Measurements from ENCODE around the gene NAB1. TPM values are rescaled to one million over a fixed set of nuclear protein-coding genes. Genes with fewer than 3 reads are reported as not detected.
A peak's percentile ranks its signal among the peaks of the same experiment; 100 is the strongest.

NAB1 gene
- total and polyA plus RNA-seq, 4 donors, result 5.8 to 31.0 (median 18.7) TPM

- TF ChIP-seq REST (IDR thresholded peaks at IDR 0.05) (no peak), ATF3 (IDR thresholded peaks at IDR 0.05) (no peak), NR2F2 (IDR thresholded peaks at IDR 0.05) (no peak), JUND (IDR thresholded peaks at IDR 0.05) (no peak), FOXA1 (IDR thresholded peaks at IDR 0.05) (no peak), HNF4G (IDR thresholded peaks at IDR 0.05) (no peak)
Measured at GRCh38 chr2:190656301-190656700, 7.4 kb downstream of the NAB1 start (continued).

GRCh38 chr2:190657474-190658255 is 8.8 kb downstream of the NAB1 start:
- DNase-seq (ENCODE audit: low spot score), result no peak
- no peak overlapping the region for H3K4me3 ChIP-seq (ENCODE audit: low read depth in 1 of 3, low read length in 3 of 3)
- H3K27me3 ChIP-seq (ENCODE audit: control insufficient read depth in 4 of 4, insufficient read depth in 4 of 4, low read length in 3 of 4), result no peaks in the 10 kb centered on the region
- 79% methylated on average over 4 of the region's 4 CpGs for WGBS
- H3K36me3 ChIP-seq (ENCODE audit: control insufficient read depth in 4 of 4, insufficient read depth in 3 of 4, low read depth in 1 of 4, low read length in 3 of 4), result no peaks in the 10 kb centered on the region
- H3K9ac ChIP-seq (ENCODE audit: low read depth in 1 of 2, low read length in 2 of 2), result no peak overlapping the region
- H3K4me1 ChIP-seq (ENCODE audit: control insufficient read depth in 4 of 4, insufficient read depth in 4 of 4, low read length in 3 of 4), result peaks cover 11 to 31% (median 17%) of the 10 kb centered on the region in 4 donors
- TF ChIP-seq HNF4G (IDR thresholded peaks at IDR 0.05), result no peak
- TF ChIP-seq FOXA1 (IDR thresholded peaks at IDR 0.05), result no peak
- no peaks in the 10 kb centered on the region for H3K9me3 ChIP-seq (ENCODE audit: control insufficient read depth in 4 of 4, low read length in 3 of 4)
- no peak overlapping the region for H3K27ac ChIP-seq (ENCODE audit: low read depth in 1 of 2, low read length in 2 of 2)

GRCh38 chr2:190659553-190659952 is 10.7 kb downstream of the NAB1 start:
- Histone ChIP-seq H3K4me1 (ENCODE audit: control insufficient read depth in 4 of 4, insufficient read depth in 4 of 4, low read length in 3 of 4) (peaks cover 10 to 30% (median 15%) of the 10 kb centered on the region in 4 donors), H3K27ac (ENCODE audit: low read depth in 1 of 2, low read length in 2 of 2) (no peak overlapping the region), H3K36me3 (ENCODE audit: control insufficient read depth in 4 of 4, insufficient read depth in 3 of 4, low read depth in 1 of 4, low read length in 3 of 4) (no peaks in the 10 kb centered on the region), H3K9me3 (ENCODE audit: control insufficient read depth in 4 of 4, low read length in 3 of 4) (no peaks in the 10 kb centered on the region), H3K9ac (ENCODE audit: low read depth in 1 of 2, low read length in 2 of 2) (no peak overlapping the region), H3K27me3 (ENCODE audit: control insufficient read depth in 4 of 4, insufficient read depth in 4 of 4, low read length in 3 of 4) (no peaks in the 10 kb centered on the region), H3K4me3 (ENCODE audit: low read depth in 1 of 3, low read length in 3 of 3) (no peak overlapping the region)
- WGBS, result 98% methylated on average over 8 of the region's 8 CpGs
- no peak for TF ChIP-seq NR2F2 (IDR thresholded peaks at IDR 0.05)
- TF ChIP-seq JUND (IDR thresholded peaks at IDR 0.05), result no peak
- TF ChIP-seq GABPA (IDR thresholded peaks at IDR 0.05 in 1 of 2, conservative IDR thresholded peaks at IDR 0.05 in 1 of 2), result no peak
- TF ChIP-seq MAX (IDR thresholded peaks at IDR 0.05), result no peak
- TF ChIP-seq RAD21 (IDR thresholded peaks at IDR 0.05), result no peak
- DNase-seq (ENCODE audit: low spot score), result no peak

GRCh38 chr2:190662754-190663153 is 13.9 kb downstream of the NAB1 start:
- Histone ChIP-seq H3K4me3 (ENCODE audit: low read depth in 1 of 3, low read length in 3 of 3) (no peak overlapping the region), H3K9ac (ENCODE audit: low read depth in 1 of 2, low read length in 2 of 2) (no peak overlapping the region), H3K27ac (ENCODE audit: low read depth in 1 of 2, low read length in 2 of 2) (peak overlapping the region in 1 of 2 donors; percentile 9), H3K4me1 (ENCODE audit: control insufficient read depth in 4 of 4, insufficient read depth in 4 of 4, low read length in 3 of 4) (peaks cover 4 to 13% (median 5%) of the 10 kb centered on the region in 4 donors), H3K27me3 (ENCODE audit: control insufficient read depth in 4 of 4, insufficient read depth in 4 of 4, low read length in 3 of 4) (no peaks in the 10 kb centered on the region), H3K9me3 (ENCODE audit: control insufficient read depth in 4 of 4, low read length in 3 of 4) (no peaks in the 10 kb centered on the region), H3K36me3 (ENCODE audit: control insufficient read depth in 4 of 4, insufficient read depth in 3 of 4, low read depth in 1 of 4, low read length in 3 of 4) (peaks cover 0 to 5% (median 1%) of the 10 kb centered on the region in 4 donors)
- no peak for TF ChIP-seq RXRA (IDR thresholded peaks at IDR 0.05)
- no peak for TF ChIP-seq HNF4A (conservative IDR thresholded peaks at IDR 0.05)
- TF ChIP-seq SP1 (IDR thresholded peaks at IDR 0.05), result no peak
- TF ChIP-seq REST (IDR thresholded peaks at IDR 0.05), result no peak
- no peak for TF ChIP-seq GABPA (IDR thresholded peaks at IDR 0.05 in 1 of 2, conservative IDR thresholded peaks at IDR 0.05 in 1 of 2)
- no peak for TF ChIP-seq FOXA1 (IDR thresholded peaks at IDR 0.05)
- TF ChIP-seq HNF4G (IDR thresholded peaks at IDR 0.05), result no peak
- 50% methylated on average over 3 of the region's 3 CpGs for WGBS
- DNase-seq (ENCODE audit: low spot score), result no peak

All from liver (tissue), 9 donors.